HG03095 (cell line): ENCODE measurements around the gene NDRG2.
"Not testable (repeated sequence)": the region's sequence is repeated elsewhere in the genome, so short reads cannot be mapped to it uniquely, and the experiment has no call there.

Source experiments
- ATAC-seq: cut with Tn5 transposase; IDR thresholded peaks from one replicate; pipeline ENCODE4 v1.9.1; 2021; ENCODE audit warnings: moderate library complexity; ENCODE audit not compliant: unreplicated experiment

Gene NDRG2

DNA sequence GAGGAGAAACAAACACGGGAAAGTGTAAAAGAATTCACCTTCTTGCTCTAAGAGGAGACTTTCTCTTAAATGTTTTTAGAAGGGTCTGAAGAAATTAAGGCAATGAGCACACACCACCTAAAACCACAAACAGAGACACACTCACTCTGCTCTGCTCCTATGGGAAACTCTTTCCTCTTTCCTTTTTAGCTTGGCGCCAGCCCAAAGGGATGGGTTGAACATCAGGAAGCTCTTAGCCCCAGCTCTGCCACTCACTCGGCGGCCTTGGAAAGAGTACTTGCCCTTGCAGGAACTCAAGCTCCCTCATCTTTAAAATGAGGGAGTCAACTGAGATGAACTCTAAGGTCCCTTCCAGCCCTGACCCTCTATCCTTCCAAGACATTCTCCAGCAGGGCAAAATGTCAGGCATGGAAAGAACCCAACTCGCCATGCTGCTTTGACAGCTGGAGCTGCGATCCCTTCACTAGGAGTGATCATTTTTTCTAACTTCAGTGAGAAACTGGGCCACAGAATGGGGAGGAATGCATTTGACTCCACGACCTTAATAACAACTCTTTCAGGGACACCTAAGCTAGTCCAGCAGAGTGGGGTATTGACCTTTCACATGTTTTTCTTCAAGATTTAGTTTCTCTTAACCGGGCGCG is 31.8 kb upstream of the NDRG2 start:
- no peak for ATAC-seq

DNA sequence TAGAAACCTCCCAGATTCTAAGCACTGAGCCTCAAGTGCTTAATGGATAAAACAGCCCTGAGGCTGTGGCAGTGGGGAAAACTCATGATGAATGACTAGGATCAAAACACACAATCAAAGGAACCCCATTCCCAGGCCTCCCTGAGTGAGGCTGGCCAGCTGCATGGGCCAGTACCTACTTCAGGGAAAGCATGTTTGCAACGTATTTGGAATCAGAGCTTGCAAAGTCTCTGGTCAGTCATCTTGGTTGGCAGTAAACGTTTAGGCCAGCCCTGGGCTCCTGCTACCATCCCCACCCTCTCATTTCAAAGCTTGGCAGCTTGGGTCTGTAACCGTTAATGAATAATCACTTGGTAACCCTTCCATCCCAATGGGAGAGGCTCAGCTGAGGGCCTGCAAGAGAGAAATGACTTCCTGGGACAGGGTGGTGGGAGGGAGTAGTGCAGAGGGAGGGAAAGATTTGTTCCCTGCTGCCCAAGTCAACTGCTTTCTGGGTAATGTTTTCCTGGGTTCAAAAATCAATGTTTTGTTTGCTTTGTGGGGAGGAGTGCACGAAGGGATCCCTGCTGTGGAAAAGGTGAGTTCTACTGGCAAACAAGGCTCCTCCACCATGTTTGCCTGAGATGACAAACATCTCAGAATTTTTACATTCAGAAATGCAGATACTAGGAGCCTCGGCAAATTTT is 30.7 kb upstream of the NDRG2 start:
- no peak for ATAC-seq

DNA sequence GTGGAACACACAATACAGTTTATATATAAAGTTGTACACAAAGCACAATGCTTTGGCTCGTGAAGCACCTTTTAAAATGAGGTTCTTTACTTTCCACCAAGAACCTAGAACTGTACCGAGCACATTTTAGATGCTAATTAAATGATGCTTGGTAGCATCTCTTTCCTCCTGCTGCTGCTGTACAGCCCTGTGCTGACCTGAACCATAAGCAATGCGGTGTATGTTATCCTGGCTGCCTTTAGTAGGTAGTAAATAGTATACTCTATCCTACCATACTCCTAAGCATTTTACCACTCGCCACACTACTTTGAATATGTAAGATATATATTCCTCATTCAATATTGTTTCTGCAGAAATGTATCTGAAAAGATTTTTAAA is 29.9 kb upstream of the NDRG2 start:
- no peak for ATAC-seq

DNA sequence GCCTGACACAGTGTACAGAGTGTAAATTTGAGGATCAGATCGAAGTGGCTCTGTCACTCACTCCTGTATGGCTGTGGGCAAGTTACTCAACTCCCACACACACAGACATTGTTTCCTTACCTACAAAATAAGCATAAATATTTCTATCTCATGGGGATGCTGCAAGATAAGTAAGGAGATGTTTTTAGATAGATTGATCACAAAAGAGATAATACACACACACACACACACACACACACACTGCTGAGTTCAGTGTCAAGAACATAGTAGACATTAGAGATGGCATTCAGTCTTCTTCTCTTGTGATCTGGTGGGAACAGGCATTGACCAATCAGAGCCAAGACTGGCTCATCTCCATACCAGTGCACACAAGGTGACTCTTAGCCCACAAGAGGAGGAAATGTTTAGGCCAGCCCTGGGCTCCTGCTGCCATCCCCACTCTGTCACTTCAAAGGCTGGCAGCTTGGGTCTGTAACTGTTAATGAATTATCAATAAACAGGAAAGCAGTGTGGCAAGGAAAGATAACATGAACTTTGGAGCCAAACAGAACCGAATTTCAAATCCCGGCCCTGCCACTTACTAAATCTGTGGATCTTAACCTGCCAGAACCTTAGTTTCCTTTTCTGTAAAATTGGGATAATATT is 29.4 kb upstream of the NDRG2 start:
- ATAC-seq: no peak

DNA sequence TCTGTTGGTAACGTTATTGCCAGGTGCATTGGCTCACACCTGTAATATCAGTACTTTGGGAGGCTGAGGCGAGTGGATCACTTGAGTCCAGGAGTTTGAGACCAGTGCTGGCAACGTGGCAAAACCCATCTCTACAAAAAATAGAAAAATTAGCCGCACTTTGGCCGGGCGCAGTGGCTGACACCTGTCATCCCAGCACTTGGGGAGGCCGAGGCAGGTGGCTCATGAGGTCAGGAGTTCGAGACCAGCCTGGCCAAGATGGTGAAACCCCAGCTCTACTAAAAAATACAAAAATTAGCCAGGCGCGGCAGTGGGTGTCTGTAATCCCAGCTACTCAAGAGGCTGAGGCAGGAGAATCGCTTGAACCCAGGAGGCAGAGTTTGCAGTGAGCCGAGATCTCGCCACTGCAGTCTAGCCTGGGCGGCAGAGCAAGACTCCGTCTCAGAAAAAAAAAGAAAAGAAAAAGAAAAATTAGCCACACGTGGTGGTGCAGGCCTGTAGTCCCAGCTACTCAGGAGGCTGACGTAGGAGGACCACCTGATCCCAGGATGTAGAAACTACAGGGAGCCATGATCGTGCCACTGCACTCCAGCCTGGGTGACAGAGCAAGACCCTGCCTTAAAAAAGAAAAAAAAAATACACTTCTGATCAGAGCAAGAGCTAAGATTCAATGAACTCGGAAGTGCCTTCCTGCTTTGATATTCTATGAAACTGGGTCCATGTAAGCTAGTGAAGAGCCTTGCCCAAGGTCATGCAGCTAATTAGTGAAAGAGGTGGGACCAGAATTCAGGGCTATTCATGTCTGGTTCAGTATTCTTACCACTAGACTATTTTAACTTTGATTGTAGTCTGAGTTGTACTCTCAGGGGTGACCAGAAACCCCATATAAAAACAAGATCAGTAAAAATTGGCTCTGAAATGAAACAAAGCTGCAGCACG is 28.6 kb upstream of the NDRG2 start:
- ATAC-seq: no peak

DNA sequence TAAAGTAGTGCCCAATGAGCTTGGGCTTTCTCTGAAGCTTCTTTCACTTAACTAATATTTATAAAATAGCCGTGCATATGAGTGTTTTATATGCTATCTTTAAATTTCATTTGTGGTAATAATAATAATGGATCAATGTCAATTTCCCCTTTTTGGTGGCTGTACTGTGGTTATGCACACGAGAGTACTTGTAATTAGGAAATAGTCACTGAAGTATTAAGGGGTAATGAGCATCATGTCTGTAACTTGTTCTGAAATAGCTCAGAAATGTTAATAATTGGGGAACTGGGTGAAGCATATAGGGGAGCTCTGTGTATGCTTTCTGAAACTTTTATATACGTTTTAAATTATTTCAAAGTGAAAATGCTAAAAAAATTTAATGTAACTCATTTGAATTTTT is 25.7 kb upstream of the NDRG2 start:
- ATAC-seq: no peak

DNA sequence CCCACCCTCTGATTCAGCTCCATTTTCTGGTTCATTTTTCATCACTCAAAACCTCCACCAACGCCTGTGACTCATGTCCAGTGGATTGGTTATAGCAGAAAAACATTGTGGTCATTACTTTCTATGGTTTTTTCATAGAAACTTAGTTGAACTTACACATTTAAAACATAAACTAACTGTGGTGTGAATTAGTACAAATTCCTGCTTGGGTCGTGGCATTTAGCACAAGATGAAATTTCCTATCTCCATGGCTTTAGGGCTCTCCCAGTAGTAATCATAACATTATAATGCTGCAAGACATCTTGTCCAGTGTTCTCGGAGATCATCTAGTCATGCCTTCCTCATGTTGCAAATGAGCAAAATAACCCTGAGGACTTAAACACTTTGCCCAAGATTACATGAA is 24.4 kb upstream of the NDRG2 start:
- ATAC-seq: no peak

DNA sequence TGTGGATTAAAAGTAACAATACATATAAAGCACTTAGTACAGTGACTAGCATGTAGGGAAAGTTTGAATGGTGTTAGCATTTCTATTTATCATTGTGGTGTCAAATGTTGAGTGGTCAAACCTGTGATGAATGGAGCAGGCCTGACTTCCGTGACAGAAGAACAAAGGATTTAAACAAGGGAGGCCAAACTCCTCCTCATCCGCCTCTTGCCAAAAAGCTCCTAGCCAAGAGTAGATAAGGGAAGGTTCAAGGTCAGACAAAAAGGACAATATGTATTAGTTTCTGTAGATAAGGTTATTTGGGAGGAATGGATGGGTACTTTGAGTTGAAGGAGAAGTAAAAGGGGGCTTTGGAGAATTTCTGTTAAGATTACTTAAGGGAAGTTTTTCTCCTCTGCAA is 23.8 kb upstream of the NDRG2 start:
- no peak for ATAC-seq

DNA sequence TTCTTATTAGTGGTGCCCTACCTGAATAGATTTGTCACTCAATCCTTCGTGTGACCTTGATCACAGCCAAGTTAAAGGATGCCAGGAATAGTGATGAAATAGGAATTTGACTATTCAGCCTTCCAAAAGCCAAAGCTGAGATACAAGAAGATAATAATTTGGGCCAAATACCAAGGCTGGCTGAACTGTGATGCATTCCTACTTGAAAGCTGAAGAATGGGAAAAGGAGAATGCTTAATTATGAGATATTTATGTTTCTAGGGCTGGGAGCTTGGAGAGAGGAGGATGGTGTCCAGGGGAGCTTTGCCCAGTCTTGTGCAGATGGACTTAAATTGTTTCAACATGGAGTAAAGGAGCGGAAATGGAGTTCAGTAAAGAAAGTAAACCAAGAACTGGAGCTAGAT is 22.5 kb upstream of the NDRG2 start:
- no peak for ATAC-seq

DNA sequence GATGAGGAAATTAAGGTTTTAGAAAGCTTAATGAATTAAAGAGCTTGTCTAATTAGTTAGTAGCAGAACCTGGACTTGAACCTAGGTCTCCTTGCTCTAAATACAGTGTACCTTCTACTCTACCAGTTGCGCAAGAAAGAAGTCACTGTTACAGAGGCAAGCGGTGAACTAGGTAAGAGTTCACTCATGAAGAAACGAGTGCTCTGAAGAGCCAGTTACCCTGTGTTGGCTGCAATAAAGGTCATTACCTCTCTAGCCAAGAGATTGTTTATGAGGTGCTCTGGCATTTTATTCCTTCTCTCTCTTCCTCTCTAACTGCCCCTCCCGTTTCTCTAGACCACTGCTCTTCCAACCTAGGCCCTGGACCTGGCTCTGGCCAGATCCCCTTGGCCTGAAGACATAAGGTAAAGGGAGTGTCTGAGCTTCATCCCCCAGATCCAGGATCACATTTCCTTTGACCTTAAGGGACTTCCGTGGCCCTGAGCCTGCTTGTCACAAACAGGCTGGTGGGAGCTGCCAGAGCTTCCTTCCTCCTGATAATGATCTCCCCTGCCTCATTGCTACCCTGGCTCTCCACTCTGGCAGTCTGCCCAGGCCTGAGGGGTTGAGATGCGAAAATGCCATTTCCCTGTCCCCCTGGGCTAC is 19.2 kb upstream of the NDRG2 start:
- no peak for ATAC-seq

DNA sequence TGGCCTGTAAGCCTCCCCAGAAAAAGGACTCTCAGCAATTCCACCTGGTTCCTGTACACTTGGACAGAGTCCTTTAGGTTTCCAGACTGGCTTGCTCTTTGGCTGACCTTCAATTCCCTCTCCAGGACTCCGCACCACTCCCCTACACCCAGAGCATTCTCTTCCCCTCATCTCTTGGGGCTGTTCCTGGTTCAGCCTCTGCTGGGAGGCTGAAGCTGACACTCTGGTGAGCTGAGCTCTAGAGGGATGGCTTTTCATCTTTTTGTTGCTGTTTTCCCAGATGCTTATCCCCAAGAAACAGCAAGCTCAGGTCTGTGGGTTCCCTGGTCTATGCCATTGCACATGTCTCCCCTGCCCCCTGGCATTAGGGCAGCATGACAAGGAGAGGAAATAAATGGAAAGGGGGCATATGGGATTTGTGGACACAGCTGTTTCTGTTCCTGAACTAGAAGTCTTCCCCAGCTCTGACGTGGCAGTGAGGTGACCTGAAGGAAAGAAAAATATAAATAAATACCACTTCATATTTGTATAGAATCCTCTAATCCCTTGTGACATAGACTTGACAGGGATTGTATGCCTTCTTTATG is 18.6 kb upstream of the NDRG2 start:
- ATAC-seq: no peak

DNA sequence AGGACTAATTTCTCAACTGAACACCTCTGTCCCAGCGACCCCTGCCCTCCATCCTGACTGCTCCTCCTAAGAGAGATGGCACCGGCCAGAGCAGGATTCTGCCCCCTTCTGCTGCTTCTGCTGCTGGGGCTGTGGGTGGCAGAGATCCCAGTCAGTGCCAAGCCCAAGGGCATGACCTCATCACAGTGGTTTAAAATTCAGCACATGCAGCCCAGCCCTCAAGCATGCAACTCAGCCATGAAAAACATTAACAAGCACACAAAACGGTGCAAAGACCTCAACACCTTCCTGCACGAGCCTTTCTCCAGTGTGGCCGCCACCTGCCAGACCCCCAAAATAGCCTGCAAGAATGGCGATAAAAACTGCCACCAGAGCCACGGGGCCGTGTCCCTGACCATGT is 18.1 kb upstream of the NDRG2 start:
- ATAC-seq: no peak

DNA sequence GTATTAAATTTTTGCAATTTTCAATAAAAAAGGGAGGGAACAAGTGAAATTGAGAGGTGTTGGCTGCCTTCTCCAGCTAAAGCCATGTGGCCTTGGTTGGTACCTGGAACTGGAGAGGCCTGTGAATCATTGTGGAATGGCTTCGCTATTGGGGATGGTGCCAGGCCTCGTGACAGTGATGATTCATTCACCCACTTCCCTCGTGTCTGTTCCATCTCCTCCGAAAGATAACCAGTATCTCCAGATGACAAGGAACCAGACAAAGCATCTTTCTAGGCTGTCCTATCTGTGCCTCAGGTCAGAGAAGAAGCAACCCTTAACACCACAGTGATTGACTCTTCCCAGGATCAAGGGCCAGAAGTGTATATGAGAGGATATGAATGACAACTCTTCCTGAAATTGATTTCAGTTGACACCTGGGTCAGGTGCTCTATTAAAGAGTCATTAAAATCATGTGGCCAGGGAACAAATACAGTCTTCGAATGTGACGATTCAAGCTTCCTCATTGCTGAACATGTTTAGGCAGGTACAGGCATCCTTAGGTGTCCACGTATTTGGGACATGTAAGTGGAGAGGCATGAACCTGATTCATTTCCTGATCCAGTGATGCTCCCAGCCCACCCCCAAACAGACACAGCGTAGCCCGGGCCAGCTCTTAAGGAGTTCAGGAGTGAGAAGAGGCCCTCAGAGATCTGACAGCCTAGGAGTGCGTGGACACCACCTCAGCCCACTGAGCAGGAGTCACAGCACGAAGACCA is 17.0 kb upstream of the NDRG2 start, which contains the start of gene RNASE7:
RNASE7 (plus strand) TSS at position 687 of the 758 bp plus-strand sequence. CDS start 631 bp downstream, outside the sequence.
- ATAC-seq: no peak

DNA sequence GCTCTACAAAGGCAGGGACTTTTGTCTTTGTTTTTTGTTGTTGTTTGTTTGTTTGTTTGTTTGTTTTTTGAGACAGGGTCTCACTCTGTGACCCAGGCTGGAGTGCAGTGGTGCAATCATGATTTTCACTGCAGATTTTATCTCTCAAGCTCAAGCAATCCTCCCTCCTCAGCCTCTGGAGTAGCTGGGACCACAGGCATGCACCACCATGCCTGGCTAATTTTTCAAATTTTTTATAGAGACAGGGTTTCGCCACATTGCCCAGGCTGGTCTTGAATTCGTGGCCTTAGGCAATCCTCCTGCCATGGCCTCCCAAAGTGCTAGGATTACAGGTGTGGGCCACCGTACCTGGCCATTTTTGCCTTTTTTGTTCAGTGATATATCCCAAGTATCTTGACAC is 16.1 kb upstream of the NDRG2 start:
- ATAC-seq: not testable (repeated sequence)

DNA sequence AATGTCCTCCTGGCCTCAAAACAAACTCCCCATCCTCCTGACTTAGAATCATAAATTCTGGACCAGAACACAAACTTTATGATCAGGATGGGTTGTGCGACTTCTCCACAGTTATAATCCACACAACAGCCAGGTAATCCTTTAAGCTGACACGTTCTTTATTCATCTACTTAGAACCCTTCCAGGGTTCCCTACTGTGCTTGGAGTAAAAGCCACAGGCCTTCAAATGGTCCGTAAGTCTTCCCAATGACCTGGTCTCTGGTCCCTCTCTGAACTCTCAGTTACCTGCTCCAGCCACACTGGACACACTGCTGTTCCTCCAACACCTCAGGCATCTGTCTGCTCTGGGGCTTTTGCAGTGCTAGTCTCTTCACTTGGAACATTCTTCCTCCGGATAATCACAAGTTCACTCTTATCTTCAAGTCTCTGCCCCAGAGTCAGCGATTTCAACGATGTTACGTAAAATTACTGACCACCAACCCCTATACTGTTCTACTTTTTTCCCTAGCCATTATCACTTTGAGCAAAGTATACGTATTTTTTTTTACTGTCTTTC is 15.6 kb upstream of the NDRG2 start:
- ATAC-seq: no peak

DNA sequence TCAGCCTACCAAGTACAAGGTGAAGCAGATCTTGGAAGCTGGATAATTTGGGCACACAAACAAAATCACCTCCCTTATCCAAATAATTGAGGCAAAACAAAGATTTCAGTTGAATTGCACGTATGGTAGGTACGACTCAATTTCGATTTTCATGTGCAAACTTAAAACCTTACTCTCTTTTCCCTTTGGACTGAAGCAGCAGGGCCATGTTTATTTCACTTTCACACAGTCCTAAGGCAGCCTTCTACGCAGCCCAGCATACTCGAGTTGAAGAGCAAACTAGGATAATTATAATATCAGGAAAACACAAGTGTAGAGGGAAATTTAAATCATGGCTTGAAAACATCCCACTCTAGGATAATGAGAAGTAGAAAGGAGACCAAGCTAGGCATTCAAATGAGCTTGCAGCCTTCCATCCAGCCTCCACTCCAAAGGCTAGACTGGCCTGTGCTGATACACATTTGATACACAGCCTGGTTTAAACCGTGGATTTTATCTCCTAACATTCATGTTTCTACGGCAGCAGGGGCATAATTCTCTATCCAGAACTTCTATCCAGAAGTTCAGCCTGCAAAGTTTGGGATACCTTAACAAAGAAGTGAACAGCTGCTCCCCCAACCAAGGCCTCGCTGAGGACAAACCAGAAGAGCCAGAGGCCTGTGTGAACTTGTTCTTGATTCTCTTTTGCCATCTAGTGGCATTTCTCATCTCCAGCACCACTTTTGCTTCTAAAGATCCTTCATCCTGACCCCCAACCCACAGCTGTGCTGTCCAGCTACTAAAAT is 14.9 kb upstream of the NDRG2 start:
- ATAC-seq: no peak

DNA sequence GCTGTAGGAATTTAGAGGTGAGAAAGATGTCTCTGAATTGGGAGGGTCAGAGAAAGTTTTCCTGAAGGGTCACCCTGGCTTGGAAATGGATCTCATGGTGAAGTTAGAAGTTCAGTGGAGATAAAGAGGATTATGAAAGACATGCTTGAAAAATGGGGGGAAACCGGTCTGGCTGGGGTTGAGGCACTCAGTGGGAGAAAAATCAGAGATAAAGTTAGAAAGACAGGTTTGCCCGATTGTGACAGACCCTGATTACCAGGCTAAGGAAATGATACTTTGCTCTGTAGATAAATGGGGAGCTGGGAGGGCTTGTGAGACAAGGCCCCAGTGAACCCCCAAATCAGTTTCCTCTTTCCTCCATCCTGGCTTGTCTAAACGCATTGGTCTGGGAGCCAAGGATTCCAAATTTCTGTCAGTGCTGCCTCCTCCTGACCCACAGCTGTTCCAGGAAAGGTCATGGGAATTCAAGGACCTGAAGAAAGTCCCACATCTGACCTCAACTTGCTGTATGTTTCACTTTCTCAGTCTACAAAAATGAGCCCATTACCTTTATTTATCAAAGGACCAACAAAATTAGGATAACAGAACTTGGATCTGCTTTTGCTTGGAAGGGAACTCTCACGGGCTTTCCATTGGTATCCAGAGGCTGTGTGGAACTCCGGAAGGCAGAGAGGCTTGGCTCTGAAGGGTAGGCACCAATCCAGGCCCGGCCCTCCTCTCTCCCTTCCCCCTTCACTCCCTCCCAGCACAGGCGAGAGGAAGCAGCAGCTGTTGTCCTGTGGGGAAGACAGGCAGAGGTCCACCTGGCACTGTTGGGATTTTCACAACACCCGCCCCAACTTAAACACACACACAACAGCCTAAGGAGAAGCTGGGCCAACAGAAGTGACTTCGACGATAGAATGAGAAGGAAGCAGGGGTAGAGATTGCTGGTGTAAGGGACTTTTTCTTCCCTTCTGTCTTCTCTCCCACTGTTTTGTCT is 13.9 kb upstream of the NDRG2 start:
- no peak for ATAC-seq
